Tibial artery (tissue), 4 donors: ENCODE results near the gene WFS1.

Experiments
- DNase-seq, 2 donors: peaks; one replicate each; pipeline ENCODE4 v3.0.0-alpha.2; 2019
- H3K27ac ChIP-seq, 2 donors: fragments of 200-600 bp; sonication (generic) in 1 of 2; 1 replicate in 1 of 2; 2 replicates in 1 of 2; pipeline ENCODE4 v1.5.1; 2018 to 2019; ENCODE audit warnings: mild to moderate bottlenecking in 1 of 2
- H3K27me3 ChIP-seq, 2 donors: fragments of 200-600 bp; sonication (generic) in 1 of 2; one replicate each; pipeline versions ENCODE4 v1.5.1 to v1.6.0; 2016 to 2019
- H3K36me3 ChIP-seq, 3 donors: fragments of 200-600 bp; sonication (generic) in 2 of 3; one replicate each; pipeline ENCODE4 v1.5.1; 2016 to 2019; ENCODE audit warnings: mild to moderate bottlenecking in 2 of 3
- H3K4me1 ChIP-seq, 4 donors: fragments of 200-600 bp; sonication (generic) in 2 of 4; 1 replicate in 3 of 4; 2 replicates in 1 of 4; pipeline ENCODE4 v1.5.1; 2016 to 2019
- H3K4me3 ChIP-seq, 2 donors: fragments of 200-600 bp; sonication (generic) in 1 of 2; 1 replicate in 1 of 2; 2 replicates in 1 of 2; pipeline ENCODE4 v1.5.1; 2018 to 2019; ENCODE audit warnings: mild to moderate bottlenecking in 2 of 2
- H3K9me3 ChIP-seq, 3 donors: fragments of 200-600 bp; sonication (generic) in 1 of 3; one replicate each; pipeline ENCODE4 v1.5.1; 2016 to 2019
- CTCF ChIP-seq, 2 experiments: fragments of 200-600 bp in 1 of 2; fragments of 450-650 bp in 1 of 2; IDR thresholded peaks; one replicate each; pipeline ENCODE4 v1.5.1; 2017 to 2019; ENCODE audit warnings: antibody characterized with exemption in 2 of 2, mild to moderate bottlenecking in 1 of 2, moderate library complexity in 1 of 2
- intact Hi-C: fragments of 100-400 bp; cut with DNase I; formaldehyde crosslinking; loops from one replicate; pipeline ENCODE4 v1.15.0; 2023; ENCODE audit warnings: low total_unique reads

The WFS1 gene

GRCh38 chr4:6279582-6280289 lies 10.1 kb downstream of the WFS1 start:
- peaks cover 0 to 75% (median 57%) of the 10 kb centered on the region in 4 donors for H3K4me1 ChIP-seq
- peaks cover 27 to 64% (median 42%) of the 10 kb centered on the region in 3 donors for H3K36me3 ChIP-seq
- no peaks in the 10 kb centered on the region for H3K27me3 ChIP-seq
- intact Hi-C loops: no loop called here
- no peak overlapping the region for H3K4me3 ChIP-seq
- H3K9me3 ChIP-seq: no peaks in the 10 kb centered on the region
- TF ChIP-seq CTCF (IDR thresholded peaks at IDR 0.05): no peak
- H3K27ac ChIP-seq: peak overlapping the region; percentile 83 to 89
- DNase-seq: peak in 1 of 2 donors; percentile 51

- Histone ChIP-seq H3K36me3 (peaks cover 27 to 68% (median 49%) of the 10 kb centered on the region in 3 donors), H3K27ac (peak overlapping the region; percentile 83 to 84), H3K4me3 (no peak overlapping the region), H3K27me3 (no peaks in the 10 kb centered on the region), H3K4me1 (peaks cover 0 to 68% (median 50%) of the 10 kb centered on the region in 4 donors), H3K9me3 (no peaks in the 10 kb centered on the region)
- intact Hi-C loops: no loop called here
- no peak for TF ChIP-seq CTCF (IDR thresholded peaks at IDR 0.05)
- no peak for DNase-seq
Observed at GRCh38 chr4:6280365-6280996, 10.8 kb downstream of the WFS1 start.

- no peak overlapping the region for H3K4me3 ChIP-seq
- intact Hi-C loops: no loop called here
- peak; percentile 48 to 92 for DNase-seq
- H3K4me1 ChIP-seq: peaks cover 0 to 56% (median 41%) of the 10 kb centered on the region in 4 donors
- TF ChIP-seq CTCF (IDR thresholded peaks at IDR 0.05): no peak
- peak overlapping the region; percentile 83 to 84 for H3K27ac ChIP-seq
- H3K27me3 ChIP-seq: no peaks in the 10 kb centered on the region
- H3K36me3 ChIP-seq: peaks cover 29 to 80% (median 58%) of the 10 kb centered on the region in 3 donors
- no peaks in the 10 kb centered on the region for H3K9me3 ChIP-seq
Observed at GRCh38 chr4:6281436-6282313, 12.0 kb downstream of the WFS1 start.

- H3K4me1 ChIP-seq: peaks cover 0 to 49% (median 35%) of the 10 kb centered on the region in 4 donors
- DNase-seq: no peak
- TF ChIP-seq CTCF (IDR thresholded peaks at IDR 0.05): no peak
- no peak overlapping the region for H3K4me3 ChIP-seq
- peaks cover 34 to 85% (median 65%) of the 10 kb centered on the region in 3 donors for H3K36me3 ChIP-seq
- no peaks in the 10 kb centered on the region for H3K27me3 ChIP-seq
- H3K9me3 ChIP-seq: no peaks in the 10 kb centered on the region
- peak overlapping the region; percentile 83 to 84 for H3K27ac ChIP-seq
- intact Hi-C loops: no loop called here
Observed at GRCh38 chr4:6282314-6282771, 12.7 kb downstream of the WFS1 start.

DNA sequence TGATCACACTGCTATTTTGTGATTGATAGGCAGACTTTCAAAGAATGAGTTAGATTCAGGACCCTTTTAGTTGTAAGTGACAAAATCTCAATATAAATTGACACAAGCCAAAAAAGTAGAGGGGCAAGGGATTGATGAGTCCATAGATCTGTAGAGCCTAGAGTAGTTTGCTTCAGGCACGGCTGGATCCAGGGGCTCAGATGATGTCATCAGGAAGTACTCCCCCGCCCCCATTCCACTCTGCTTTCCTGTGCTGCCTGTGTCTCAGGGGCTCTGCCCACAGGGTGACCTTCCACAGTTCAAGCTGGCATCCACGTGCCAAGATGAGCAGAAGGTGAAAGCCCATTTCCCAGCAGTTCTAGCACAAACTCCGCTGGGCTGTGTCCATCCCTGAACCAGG lies 13.6 kb downstream of the WFS1 start:
- Histone ChIP-seq H3K27ac (peak overlapping the region; percentile 83 to 84), H3K27me3 (no peaks in the 10 kb centered on the region), H3K4me1 (peaks cover 0 to 40% (median 29%) of the 10 kb centered on the region in 4 donors), H3K9me3 (no peaks in the 10 kb centered on the region), H3K4me3 (no peak overlapping the region), H3K36me3 (peaks cover 34 to 85% (median 66%) of the 10 kb centered on the region in 3 donors)
- TF ChIP-seq CTCF (IDR thresholded peaks at IDR 0.05): no peak
- no peak for DNase-seq
- intact Hi-C loops: no loop called here
